ENCODE data around the gene EFCAB10.

EFCAB10 gene

DNA sequence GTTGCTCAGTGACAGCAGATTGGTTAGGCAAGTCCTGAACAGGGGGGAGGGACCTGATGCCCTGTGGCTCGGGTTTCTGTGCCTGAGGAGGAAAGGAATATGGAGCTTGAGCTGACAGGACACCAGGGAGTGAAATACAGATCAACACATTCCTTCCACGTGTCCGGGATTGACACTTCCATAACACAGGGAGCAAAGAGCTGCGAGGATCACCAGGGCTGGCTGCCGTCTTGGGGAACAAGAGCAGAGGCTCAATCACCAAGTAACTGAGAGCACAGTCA, 36.7 kb upstream of the EFCAB10 start:
- no peak overlapping the region for H2BK15ac ChIP-seq (ENCODE audit: low read depth, poor library complexity, severe bottlenecking)
- 94% methylated on average over 5 of the region's 5 CpGs for WGBS
- no peak overlapping the region for H3K4me3 ChIP-seq (ENCODE audit: insufficient read depth in 1 of 2, low read depth in 1 of 2, low read length in 2 of 2)
- no peak overlapping the region for H4K8ac ChIP-seq (ENCODE audit: low read length)
- no peak overlapping the region for H2BK5ac ChIP-seq (ENCODE audit: low read depth, low read length, poor library complexity, severe bottlenecking)
- H3K23ac ChIP-seq (ENCODE audit: low read length in 2 of 2), result no peak overlapping the region
- no peak overlapping the region for H3K14ac ChIP-seq (ENCODE audit: low read length in 2 of 2)
- H2BK120ac ChIP-seq (ENCODE audit: low read depth, low read length), result no peak overlapping the region
- no peaks in the 10 kb centered on the region for H3K79me1 ChIP-seq (replicated peaks; ENCODE audit: low read length, poor library complexity, severe bottlenecking)
- no peak overlapping the region for H3K9ac ChIP-seq (ENCODE audit: low read length)
- H3K18ac ChIP-seq (ENCODE audit: low read depth in 1 of 2, low read length in 2 of 2), result no peak overlapping the region
- no peaks in the 10 kb centered on the region for H3K4me1 ChIP-seq (ENCODE audit: control insufficient read depth, insufficient read depth, low read depth, low read length)
- H4K91ac ChIP-seq (ENCODE audit: low read length), result no peak overlapping the region
- no peak for DNase-seq
- no peak overlapping the region for H3K4me2 ChIP-seq (ENCODE audit: low read length, poor library complexity, severe bottlenecking)
- no peak overlapping the region for H3K4ac ChIP-seq (ENCODE audit: low read depth in 1 of 2, low read length in 2 of 2)
- H2BK12ac ChIP-seq (ENCODE audit: low read length in 2 of 2), result no peak overlapping the region
- H3K9me3 ChIP-seq (ENCODE audit: control insufficient read depth, low read length), result no peaks in the 10 kb centered on the region
- H2AFZ ChIP-seq (ENCODE audit: low read depth, low read length), result no peak overlapping the region
- no peaks in the 10 kb centered on the region for H3K27me3 ChIP-seq (ENCODE audit: control insufficient read depth in 1 of 2, insufficient read depth in 1 of 2, low read length in 2 of 2)
- H3K27ac ChIP-seq (ENCODE audit: low read length, poor library complexity, severe bottlenecking), result no peak overlapping the region
- H2AK5ac ChIP-seq (ENCODE audit: low read length, severe bottlenecking), result no peak overlapping the region
- peaks cover 45 to 62% of the 10 kb centered on the region in 2 experiments for H3K36me3 ChIP-seq (ENCODE audit: control insufficient read depth in 1 of 2, insufficient read depth in 2 of 2, low read depth in 1 of 2, low read length in 2 of 2)

DNA sequence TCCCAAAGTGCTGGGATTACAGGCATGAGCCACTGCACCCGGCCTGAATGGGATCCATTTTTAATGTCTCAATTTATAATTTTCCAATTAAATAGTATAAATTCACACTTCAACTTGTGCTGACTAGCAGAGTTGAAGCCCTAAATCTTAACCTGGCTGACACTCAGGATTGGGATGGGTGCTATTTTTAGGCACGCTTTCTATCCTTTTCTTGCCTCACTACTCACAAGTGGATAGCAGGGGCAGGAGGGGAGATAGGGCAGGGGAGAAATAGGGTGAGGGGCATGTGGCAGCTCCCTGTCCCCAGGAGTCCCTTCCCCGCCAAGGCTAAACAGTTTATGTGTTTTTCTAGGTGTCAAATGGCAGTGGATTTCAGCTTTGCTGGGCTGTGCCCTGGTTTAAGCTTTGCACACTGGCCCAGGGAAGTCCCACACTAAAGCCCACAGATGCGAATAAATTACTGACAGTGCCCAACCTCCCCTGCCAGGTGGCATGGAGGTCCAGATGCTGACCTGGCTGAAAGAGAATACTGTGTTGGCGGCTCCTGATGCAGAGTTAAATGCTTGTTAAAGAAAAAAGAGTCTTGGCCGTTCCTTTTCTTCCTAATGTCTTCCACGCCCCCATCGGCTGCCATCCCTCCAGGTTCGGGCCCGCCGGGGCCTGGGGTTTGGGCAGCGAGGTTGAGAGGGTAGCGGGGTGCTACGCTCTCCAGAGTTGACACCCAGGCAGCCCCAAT, 36.2 kb upstream of the EFCAB10 start:
- Histone ChIP-seq H2BK15ac (ENCODE audit: low read depth, poor library complexity, severe bottlenecking) (no peak overlapping the region), H3K4me1 (ENCODE audit: control insufficient read depth, insufficient read depth, low read depth, low read length) (no peaks in the 10 kb centered on the region), H3K4me2 (ENCODE audit: low read length, poor library complexity, severe bottlenecking) (no peak overlapping the region), H3K27me3 (ENCODE audit: control insufficient read depth in 1 of 2, insufficient read depth in 1 of 2, low read length in 2 of 2) (no peaks in the 10 kb centered on the region), H2BK120ac (ENCODE audit: low read depth, low read length) (no peak overlapping the region), H3K4ac (ENCODE audit: low read depth in 1 of 2, low read length in 2 of 2) (no peak overlapping the region), H3K14ac (ENCODE audit: low read length in 2 of 2) (no peak overlapping the region), H2AK5ac (ENCODE audit: low read length, severe bottlenecking) (no peak overlapping the region), H3K27ac (ENCODE audit: low read length, poor library complexity, severe bottlenecking) (no peak overlapping the region), H3K23ac (ENCODE audit: low read length in 2 of 2) (no peak overlapping the region), H3K9me3 (ENCODE audit: control insufficient read depth, low read length) (no peaks in the 10 kb centered on the region), H2BK12ac (ENCODE audit: low read length in 2 of 2) (no peak overlapping the region), H3K36me3 (ENCODE audit: control insufficient read depth in 1 of 2, insufficient read depth in 2 of 2, low read depth in 1 of 2, low read length in 2 of 2) (peaks cover 46 to 60% of the 10 kb centered on the region in 2 experiments), H3K9ac (ENCODE audit: low read length) (no peak overlapping the region), H2BK5ac (ENCODE audit: low read depth, low read length, poor library complexity, severe bottlenecking) (no peak overlapping the region), H3K18ac (ENCODE audit: low read depth in 1 of 2, low read length in 2 of 2) (no peak overlapping the region), H3K4me3 (ENCODE audit: insufficient read depth in 1 of 2, low read depth in 1 of 2, low read length in 2 of 2) (no peak overlapping the region), H4K8ac (ENCODE audit: low read length) (no peak overlapping the region), H2AFZ (ENCODE audit: low read depth, low read length) (no peak overlapping the region), H4K91ac (ENCODE audit: low read length) (no peak overlapping the region), H3K79me1 (replicated peaks; ENCODE audit: low read length, poor library complexity, severe bottlenecking) (no peaks in the 10 kb centered on the region)
- no peak for DNase-seq
- WGBS, result 96% methylated on average over 13 of the region's 14 CpGs

DNA sequence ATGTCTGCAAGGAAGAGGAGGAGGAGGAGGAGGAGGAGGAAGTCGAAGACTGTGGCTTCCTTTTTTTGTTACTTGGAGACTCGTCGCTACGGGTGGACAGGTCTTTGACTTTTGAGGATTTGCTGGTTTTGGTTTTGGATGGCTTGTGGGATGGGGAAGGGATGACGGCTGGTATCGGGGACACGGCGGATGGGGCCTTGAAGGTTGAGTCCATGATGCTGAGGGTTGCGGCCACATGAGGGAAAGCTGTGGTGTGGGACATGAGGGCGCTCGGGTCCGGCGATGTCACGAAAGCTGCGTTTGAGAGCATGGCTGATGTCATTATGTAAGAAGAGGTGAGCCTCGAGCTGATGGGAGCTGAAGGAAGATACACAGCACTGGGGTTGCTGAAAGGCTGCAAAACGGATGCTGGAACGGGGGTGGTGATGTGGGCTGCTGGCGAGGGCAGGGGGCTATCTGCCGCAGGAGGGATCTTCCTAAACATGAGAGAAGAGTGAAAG, 33.1 kb upstream of the EFCAB10 start:
- H2BK12ac ChIP-seq (ENCODE audit: low read length in 2 of 2), result no peak overlapping the region

DNA sequence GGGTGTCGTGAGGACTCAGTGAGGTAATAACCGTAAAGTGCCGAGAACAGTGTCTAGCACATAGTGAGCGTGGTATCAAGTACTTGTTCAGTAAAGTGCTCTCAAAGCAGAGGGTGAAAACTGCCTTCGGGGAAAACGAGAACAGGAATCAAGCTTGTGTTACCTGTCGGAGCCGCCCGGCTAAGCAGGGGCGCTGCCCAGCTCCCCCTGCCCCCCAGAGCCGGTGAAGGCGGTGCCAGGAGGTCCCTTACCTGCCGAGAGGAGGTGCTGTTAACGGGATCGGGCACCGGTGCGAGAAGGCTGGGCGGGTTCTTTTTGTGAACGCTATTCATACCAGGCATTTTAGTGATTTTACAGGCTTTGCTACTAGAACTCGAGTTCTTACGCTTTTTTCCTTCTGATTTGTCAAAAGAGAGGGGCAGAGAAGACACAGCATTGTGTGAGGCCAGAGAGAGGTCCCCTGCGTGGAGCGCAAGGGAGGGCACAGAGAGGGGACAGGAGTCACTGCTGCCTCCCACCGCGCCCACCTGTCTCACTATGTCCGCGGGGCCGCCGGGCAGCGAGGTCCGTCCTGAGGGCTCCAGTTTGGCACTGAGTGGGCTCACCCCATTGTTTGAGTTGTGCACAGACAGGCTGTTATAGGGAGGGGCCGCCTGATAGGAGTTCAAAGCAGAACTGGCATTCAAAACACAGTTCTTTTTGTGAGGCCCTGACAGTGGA, 32.5 kb upstream of the EFCAB10 start:
- Histone ChIP-seq H3K4me1 (ENCODE audit: control insufficient read depth, insufficient read depth, low read depth, low read length) (no peaks in the 10 kb centered on the region), H2BK12ac (ENCODE audit: low read length in 2 of 2) (no peak overlapping the region), H3K14ac (ENCODE audit: low read length in 2 of 2) (no peak overlapping the region), H2BK120ac (ENCODE audit: low read depth, low read length) (no peak overlapping the region), H2BK15ac (ENCODE audit: low read depth, poor library complexity, severe bottlenecking) (no peak overlapping the region), H3K23ac (ENCODE audit: low read length in 2 of 2) (no peak overlapping the region), H2BK5ac (ENCODE audit: low read depth, low read length, poor library complexity, severe bottlenecking) (no peak overlapping the region), H3K27ac (ENCODE audit: low read length, poor library complexity, severe bottlenecking) (no peak overlapping the region), H3K4ac (ENCODE audit: low read depth in 1 of 2, low read length in 2 of 2) (no peak overlapping the region), H3K18ac (ENCODE audit: low read depth in 1 of 2, low read length in 2 of 2) (no peak overlapping the region), H2AFZ (ENCODE audit: low read depth, low read length) (no peak overlapping the region), H2AK5ac (ENCODE audit: low read length, severe bottlenecking) (no peak overlapping the region), H3K4me2 (ENCODE audit: low read length, poor library complexity, severe bottlenecking) (no peak overlapping the region), H3K27me3 (ENCODE audit: control insufficient read depth in 1 of 2, insufficient read depth in 1 of 2, low read length in 2 of 2) (no peaks in the 10 kb centered on the region), H3K4me3 (ENCODE audit: insufficient read depth in 1 of 2, low read depth in 1 of 2, low read length in 2 of 2) (no peak overlapping the region), H3K9ac (ENCODE audit: low read length) (no peak overlapping the region), H4K8ac (ENCODE audit: low read length) (no peak overlapping the region), H3K79me1 (replicated peaks; ENCODE audit: low read length, poor library complexity, severe bottlenecking) (no peaks in the 10 kb centered on the region), H3K9me3 (ENCODE audit: control insufficient read depth, low read length) (no peaks in the 10 kb centered on the region), H3K36me3 (ENCODE audit: control insufficient read depth in 1 of 2, insufficient read depth in 2 of 2, low read depth in 1 of 2, low read length in 2 of 2) (peaks cover 47 to 61% of the 10 kb centered on the region in 2 experiments), H4K91ac (ENCODE audit: low read length) (no peak overlapping the region)
- no peak for DNase-seq
- 96% methylated on average over 32 of the region's 32 CpGs for WGBS

More for the DNA sequence above, 33.1 kb upstream of the EFCAB10 start:
- no peak overlapping the region for H3K18ac ChIP-seq (ENCODE audit: low read depth in 1 of 2, low read length in 2 of 2)
- H3K4me1 ChIP-seq (ENCODE audit: control insufficient read depth, insufficient read depth, low read depth, low read length), result no peaks in the 10 kb centered on the region
- H3K4me3 ChIP-seq (ENCODE audit: insufficient read depth in 1 of 2, low read depth in 1 of 2, low read length in 2 of 2), result no peak overlapping the region
- H2AFZ ChIP-seq (ENCODE audit: low read depth, low read length), result no peak overlapping the region
- no peak overlapping the region for H3K23ac ChIP-seq (ENCODE audit: low read length in 2 of 2)
- 96% methylated on average over 20 of the region's 20 CpGs for WGBS
- no peaks in the 10 kb centered on the region for H3K27me3 ChIP-seq (ENCODE audit: control insufficient read depth in 1 of 2, insufficient read depth in 1 of 2, low read length in 2 of 2)
- H3K4ac ChIP-seq (ENCODE audit: low read depth in 1 of 2, low read length in 2 of 2), result no peak overlapping the region
- peaks cover 47 to 61% of the 10 kb centered on the region in 2 experiments for H3K36me3 ChIP-seq (ENCODE audit: control insufficient read depth in 1 of 2, insufficient read depth in 2 of 2, low read depth in 1 of 2, low read length in 2 of 2)
- no peak overlapping the region for H3K4me2 ChIP-seq (ENCODE audit: low read length, poor library complexity, severe bottlenecking)
- no peak overlapping the region for H4K8ac ChIP-seq (ENCODE audit: low read length)
- H2AK5ac ChIP-seq (ENCODE audit: low read length, severe bottlenecking), result no peak overlapping the region
- no peak overlapping the region for H4K91ac ChIP-seq (ENCODE audit: low read length)
- no peaks in the 10 kb centered on the region for H3K79me1 ChIP-seq (replicated peaks; ENCODE audit: low read length, poor library complexity, severe bottlenecking)
- H2BK5ac ChIP-seq (ENCODE audit: low read depth, low read length, poor library complexity, severe bottlenecking), result no peak overlapping the region
- no peak overlapping the region for H3K14ac ChIP-seq (ENCODE audit: low read length in 2 of 2)
- DNase-seq, result no peak
- no peaks in the 10 kb centered on the region for H3K9me3 ChIP-seq (ENCODE audit: control insufficient read depth, low read length)
- no peak overlapping the region for H3K9ac ChIP-seq (ENCODE audit: low read length)
- no peak overlapping the region for H2BK15ac ChIP-seq (ENCODE audit: low read depth, poor library complexity, severe bottlenecking)
- H3K27ac ChIP-seq (ENCODE audit: low read length, poor library complexity, severe bottlenecking), result no peak overlapping the region
- no peak overlapping the region for H2BK120ac ChIP-seq (ENCODE audit: low read depth, low read length)

All from mesenchymal stem cell (in vitro differentiated cells and primary cell).